Activated CD4-positive, CD25-positive, alpha-beta regulatory T cell treated with anti-CD3 and anti-CD28 coated beads, Interleukin-2, amount 50 U/mL, for 16 hours (primary cell): ENCODE data around the gene PRRX2.
"Not testable (repeated sequence)": the region's sequence is repeated elsewhere in the genome, so short reads cannot be mapped to it uniquely, and the experiment has no call there.

Experiments
- DNase-seq: peaks from one replicate; pipeline ENCODE4 v3.0.0-alpha.2; 2020; ENCODE audit warnings: low read depth, low spot score

PRRX2 gene

DNA sequence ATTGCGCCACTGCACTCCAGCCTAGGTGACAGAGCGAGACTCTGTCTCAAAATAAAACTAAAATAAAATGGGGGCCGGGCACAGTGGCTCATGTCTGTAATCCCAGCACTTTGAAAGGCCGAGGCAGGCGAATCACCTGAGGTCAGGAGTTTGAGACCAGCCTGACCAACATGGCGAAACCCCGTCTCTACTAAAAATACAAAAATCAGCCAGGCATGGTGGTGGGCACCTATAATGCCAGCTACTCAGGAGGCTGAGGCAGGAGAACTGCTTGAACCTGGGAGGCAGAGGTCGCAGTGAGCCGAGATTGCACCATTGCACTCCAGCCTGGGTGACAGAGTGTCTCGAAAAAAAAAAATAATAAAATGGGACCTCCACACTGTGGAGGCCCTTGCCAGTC is 29.1 kb upstream of the PRRX2 start:
- DNase-seq: not testable (repeated sequence)

DNA sequence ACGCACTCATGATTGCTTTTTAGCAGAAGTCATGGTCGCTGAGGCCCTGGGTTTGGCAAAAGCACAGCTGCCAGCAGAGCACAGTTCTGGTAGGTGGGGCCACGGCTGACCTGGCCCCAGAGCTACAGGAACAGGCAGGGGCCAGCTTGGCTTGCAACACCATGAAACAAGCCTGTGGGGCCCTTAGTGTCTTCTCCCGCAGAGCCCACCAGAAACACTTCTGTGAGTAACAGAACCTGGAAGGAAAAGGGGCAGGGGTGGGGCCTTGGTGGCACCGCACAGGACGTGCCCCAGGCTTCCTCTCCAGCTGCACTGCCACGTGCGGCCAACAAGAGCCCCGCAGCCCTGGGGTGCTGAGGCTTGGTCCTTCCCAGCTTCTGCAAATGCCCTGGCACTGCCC is 28.3 kb upstream of the PRRX2 start:
- no peak for DNase-seq

DNA sequence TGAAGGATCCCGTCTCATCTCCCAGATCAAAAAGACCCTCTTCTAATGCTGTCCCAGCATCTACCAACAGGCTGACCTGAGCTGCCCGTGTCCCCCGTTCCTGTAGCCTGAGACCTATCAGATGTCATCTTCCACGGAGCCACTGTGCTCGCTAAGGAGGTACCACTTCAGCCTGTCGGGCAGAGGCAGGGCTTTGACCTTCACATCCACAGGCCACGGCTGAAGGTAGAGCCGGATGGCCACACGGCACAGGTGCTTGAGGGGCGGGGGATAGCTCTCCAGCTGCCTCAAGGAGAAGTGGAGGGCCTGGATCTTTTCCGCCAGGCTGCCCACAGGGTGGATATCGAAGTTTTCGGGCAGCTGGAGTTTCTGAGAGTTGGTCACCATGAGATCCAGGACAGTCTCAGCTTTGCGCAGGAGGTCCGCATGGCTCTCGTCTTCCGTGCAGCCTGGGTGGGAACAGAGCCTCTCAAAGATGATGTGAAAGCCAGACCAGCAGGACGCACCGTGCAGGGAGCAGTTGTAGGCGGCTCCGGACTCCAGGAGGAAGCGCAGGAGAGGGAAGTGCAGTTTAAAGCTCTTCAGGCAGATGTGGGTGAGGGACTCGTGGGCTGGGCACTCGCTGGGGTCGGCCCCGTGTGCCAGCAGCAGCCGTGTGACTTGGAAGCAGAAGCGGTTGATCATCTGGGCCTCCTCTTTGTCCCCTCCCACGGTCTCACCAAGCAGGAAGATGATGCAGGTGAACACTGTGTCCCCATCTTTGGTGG is 27.6 kb upstream of the PRRX2 start:
- DNase-seq: no peak

DNA sequence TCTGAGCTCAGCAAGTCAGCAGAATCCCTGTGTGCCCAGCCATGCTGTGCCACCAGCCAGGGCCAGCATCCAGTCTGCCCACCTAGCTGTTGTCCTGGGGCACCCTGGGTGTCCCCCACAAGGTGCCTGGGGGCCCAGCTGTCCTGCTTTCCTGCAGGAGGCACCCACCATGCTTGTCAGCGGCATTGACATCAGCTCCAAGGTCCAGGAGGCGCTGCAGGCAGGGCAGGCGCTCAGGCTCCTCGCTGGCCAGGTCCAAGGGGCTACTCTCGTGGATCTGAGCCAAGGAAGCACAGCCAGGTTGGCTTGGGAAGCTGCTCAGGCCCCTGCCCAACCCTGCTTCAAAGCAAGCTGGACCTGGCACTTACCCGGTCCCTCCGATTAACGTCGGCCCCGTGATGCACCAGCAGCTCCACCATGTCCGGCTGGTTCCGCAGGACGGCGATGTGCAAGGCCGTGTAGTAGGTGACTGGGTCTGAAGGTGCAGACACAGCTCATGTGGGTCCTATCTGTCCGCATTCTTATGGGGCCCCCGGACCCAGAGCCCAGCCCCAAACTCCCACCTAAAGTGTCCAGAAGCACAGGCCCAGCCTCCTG is 26.3 kb upstream of the PRRX2 start:
- DNase-seq: no peak

DNA sequence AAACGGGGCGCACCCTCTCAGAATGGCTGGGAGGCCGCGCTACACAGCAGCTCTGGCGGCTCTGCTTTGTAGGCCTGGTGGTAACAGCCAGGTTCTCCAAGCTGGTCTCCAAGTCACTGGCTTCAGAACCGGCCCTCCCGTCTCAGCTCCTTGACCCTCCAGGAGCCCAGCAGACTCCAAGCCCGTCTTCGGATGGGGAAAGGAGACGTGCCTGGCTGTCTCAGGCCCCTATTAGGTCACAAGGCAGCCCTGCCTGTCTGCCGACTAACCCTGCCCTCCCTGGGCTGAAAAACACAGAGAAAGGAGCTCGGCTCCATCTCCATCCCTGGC is 25.7 kb upstream of the PRRX2 start:
- no peak for DNase-seq

DNA sequence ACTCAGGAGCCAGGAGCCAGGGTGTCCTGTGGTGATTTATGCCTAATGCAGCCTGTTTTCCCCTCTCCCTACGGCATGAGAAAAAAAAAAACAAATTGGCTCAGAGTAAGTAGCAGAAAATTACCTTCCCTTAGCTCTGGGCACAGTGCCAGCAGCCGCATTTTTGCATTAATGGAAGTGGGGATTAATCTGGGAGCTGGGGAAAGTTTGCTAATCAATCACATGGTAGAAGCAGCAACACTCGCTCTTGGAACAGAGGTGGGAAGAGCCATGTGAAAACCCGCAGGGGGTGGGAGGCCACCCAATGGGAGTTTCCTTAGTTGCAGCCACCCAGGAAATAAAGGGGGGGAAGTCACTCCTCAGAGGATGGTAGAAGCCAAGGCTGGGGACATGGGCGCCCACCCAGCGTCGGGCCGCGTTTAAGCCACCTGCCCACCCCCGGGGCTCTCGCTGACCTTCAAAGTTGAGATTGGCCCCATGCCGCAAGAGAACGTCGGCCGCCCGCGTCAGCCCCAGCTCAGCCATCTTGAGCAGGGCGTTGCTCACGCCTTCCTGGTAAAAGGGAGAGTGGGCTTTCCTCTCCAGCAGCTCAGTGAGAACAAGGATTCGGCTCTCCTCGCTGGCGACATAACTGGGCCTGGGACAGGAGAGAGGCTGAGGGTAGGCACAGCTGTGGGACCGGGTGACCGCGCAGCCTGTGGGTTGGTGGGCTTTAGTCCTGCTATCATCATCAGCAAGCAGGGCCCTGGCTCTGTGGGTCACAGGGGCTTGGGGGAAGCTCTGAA is 25.2 kb upstream of the PRRX2 start:
- no peak for DNase-seq

DNA sequence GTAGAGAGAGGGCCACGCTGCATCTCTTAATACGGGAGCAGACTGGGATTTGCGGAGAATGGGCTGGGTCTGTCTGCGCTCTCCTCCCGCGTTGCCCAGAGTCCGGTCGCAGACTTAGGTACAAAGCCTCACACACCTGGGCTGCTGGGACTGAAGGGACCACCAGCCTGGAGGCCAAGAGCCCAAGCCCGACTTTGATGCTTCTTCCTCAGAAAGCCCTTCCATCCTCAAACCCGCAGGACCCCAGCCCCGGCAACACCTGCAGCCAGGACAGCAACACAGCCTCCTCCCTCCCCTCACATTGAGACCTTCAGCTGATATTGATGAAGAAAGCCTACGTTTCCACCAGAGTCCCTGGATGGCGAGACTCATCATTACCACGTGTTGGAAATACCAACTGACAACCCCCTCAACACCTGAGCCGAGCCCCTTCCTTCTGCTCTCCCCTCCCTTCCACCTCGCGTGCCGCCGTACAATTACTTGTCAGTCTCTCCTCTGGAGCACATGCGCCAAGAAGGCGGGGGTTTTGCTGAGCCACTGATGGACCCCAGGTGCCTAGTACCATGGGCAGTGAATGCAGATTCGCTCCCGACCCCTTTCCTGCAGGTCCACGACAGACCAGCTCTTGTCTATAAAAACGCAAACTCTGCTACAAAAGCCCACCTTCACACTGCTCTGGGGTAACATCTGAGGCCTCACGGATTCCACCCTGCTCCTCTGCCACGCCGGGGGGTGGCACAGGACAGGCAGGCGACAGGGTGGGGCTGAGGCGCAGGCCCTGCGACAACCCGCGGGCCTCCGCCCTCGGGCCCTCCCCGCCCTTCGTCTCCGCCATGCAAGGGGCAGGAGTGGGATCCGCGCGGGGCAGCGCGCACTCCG is 24.3 kb upstream of the PRRX2 start:
- DNase-seq: no peak

DNA sequence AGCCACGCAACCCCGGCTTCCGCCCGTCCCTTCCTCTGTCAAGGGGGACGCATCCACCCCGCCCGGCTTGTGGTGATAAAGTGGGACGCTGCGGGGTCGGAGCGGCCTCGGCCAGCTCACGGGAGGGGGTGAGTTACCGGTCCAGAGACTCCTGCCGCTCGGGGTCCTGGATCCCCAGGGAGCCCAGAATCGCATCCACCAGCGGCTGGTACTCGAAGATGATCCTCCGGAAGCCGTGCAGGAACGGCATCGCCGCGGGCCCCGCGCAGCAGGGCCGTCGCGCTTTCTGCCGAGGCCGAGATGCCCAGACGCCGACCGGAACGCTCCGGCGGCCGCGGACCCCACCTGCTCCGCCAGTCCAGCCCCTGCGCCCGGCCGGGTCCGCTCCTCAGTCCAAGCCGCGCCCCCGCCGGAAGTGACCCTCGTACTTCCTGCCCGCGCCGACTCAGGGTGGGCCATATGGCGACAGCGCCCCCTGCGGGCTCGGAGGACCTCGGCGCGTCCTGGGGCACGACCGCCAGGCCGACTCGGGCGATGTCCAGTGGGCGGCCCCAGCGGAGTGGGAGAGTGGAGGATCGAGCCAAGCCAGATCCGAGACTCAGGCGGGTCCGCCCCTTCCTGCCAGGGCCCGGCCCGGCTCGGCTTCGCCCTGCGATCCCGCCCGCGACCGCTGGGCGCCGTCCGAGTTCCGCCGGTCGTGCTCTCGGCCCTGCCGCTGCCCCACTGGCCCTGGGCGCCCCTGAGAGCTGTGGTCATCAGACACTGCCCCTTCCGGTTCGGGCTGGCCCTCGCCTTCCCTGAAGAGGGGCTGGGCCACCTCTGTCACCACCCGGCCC is 23.5 kb upstream of the PRRX2 start, which contains the start of gene ASB6:
ASB6 (minus strand) TSS at position 402 of the 836 bp plus-strand sequence; CDS start at position 250, 152 bp downstream.
- DNase-seq: peak; percentile 91

DNA sequence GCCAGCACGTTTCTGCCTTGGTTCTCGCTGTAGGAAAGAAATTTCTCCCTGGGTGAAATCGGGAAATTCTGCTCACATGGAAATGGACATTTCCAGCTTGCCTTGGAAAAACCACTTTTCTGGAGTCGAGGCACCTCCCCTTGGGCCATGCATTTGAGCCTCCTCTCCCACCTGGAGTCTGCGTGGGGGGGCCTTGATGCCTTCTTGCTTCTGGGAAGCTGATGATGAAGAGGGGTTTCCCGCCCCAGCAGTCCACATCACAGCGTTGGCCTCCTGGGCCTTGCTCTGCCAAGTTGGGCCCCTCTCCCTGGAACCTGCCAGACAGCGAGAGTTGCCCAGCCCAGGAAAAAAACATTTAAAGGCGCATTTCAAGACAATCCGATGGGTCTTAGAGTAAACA is 21.7 kb upstream of the PRRX2 start:
- no peak for DNase-seq

DNA sequence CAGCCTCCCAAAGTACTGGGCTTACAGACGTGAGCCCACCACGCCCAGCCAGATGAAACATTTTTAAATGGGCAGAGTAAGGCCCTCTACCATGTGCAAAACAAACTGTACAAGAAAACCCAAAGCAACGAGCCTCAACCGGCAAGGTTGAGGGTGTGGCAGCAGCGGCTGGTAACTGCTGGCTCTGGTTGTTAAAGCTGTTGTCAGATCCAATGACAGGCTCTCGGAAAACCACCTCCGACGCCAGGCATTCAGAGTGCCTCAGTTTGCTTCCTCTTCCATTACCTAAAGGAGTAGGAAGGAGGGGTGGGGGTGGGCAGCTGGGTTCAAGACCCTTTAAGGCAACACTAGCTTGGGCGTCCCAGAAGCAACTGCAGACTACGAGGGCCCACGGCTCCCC is 21.1 kb upstream of the PRRX2 start:
- DNase-seq: no peak

DNA sequence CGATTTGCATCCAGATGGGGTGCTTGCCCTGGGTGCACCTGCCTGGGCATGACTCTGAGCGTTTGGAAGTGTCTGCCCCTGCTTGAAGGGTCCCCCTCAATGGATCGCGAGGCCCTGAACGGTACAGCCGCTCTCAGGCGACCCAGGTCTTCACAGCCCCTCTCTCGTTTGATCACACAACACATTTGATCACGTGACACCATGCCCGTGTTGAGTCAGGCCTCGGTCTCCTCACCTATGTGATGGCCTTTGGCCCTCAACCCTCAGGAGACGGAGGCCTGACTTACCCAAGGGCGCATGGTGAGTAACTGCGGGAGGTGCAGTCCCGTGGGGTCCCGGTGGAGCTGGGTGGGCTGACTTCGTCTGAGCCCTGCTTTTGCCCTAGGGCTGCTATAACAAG is 20.5 kb upstream of the PRRX2 start:
- DNase-seq: no peak

DNA sequence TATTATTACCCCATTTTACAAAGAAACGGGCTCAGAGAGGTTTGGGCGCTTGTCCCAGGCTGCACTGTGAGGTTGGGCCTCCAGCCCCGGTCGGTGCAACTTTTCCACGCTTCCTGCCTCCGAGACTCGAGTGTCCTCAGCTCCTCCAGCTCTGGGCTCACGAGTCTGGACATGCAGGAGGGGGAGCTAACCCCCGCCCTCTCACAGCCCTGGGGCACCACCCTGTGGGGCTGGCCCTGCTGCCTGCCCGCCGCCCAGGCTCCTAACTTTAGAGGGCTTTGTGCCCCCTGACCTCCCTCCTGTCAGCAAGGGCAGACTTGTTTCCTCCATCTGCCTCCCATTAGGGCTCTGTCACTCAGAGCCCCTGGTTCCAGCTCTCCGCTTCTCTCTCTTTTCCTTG is 19.2 kb upstream of the PRRX2 start:
- DNase-seq: no peak

DNA sequence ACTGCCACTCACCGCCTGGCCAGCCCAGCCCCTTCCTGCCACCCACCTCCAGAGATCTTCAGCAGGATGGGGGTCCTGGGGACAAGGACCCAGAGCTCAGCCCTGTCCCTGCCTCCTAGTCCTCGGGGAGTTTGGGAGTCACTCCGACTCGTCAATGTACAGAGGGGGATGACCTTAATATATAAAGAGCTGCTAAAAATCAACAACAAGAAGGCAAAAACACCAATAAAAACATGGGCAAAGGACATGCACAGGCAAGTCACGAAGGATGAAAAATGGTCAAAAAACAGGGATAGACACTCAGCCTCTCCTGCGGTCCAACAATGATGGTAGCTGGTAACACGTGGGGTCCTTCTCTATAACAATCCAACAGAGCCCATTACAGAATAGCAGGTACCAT is 18.8 kb upstream of the PRRX2 start:
- DNase-seq: no peak

DNA sequence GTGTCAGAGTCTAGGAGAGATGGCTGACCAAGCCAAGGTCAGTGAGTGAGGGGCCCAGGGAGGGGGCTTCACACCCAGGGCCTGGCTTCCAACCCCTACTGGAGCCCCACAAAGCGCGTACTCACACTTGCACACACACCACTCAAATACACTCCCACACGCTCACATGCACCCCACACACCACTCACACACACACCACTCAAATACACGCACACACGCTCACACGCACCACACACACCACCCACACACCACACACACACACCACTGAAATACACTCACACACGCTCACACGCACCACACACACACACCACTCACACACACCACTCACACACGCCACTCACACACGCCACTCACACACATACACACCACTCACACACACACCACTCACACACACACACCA is 17.8 kb upstream of the PRRX2 start:
- no peak for DNase-seq

DNA sequence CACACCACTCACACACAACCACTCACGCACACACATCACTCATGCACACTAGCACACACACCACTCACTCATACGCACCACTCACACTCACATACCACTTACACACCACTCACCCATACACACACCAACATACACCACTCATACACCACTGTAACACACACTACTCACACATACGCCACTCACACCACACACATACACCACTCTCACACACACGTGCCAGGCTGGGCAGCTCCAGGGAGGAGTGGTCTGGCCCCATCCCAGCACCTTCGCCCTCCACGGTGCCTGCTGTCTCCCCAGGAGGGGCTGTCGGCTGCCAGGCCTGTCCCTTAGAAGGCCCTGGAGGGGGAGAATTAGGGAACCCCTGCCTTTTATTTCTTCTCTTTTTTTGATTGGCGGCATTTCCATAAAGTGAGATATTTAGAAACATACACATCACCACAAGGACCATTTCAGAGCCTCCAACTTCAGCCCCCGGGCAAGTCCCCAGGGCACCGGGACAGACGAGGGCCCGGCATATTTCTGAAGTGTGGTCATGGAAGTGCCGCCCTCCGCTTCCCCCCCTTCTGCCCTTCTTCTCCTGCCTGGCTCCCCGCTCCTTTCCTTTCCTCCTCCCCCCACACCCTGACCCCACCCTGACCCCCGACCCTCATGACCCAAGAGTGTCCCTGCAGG is 17.2 kb upstream of the PRRX2 start:
- DNase-seq: no peak

DNA sequence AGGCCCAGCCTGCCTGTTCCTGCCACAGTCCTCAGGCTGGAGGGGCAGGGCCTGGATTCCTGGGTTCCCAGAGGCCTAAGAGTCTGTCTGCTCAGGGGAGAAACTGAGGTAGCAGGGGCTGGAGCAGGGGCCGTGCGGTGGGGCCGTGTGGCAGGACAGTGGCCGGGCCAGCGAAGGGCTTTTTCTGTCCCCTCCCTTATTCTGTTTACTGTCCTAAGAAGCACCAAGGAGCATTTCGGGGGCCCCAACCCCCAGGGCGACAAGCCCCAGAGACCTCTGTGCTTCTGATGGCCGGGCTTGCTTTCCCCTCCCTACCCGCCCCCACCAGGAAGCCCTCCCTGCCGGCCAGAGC is 16.7 kb upstream of the PRRX2 start:
- DNase-seq: no peak

DNA sequence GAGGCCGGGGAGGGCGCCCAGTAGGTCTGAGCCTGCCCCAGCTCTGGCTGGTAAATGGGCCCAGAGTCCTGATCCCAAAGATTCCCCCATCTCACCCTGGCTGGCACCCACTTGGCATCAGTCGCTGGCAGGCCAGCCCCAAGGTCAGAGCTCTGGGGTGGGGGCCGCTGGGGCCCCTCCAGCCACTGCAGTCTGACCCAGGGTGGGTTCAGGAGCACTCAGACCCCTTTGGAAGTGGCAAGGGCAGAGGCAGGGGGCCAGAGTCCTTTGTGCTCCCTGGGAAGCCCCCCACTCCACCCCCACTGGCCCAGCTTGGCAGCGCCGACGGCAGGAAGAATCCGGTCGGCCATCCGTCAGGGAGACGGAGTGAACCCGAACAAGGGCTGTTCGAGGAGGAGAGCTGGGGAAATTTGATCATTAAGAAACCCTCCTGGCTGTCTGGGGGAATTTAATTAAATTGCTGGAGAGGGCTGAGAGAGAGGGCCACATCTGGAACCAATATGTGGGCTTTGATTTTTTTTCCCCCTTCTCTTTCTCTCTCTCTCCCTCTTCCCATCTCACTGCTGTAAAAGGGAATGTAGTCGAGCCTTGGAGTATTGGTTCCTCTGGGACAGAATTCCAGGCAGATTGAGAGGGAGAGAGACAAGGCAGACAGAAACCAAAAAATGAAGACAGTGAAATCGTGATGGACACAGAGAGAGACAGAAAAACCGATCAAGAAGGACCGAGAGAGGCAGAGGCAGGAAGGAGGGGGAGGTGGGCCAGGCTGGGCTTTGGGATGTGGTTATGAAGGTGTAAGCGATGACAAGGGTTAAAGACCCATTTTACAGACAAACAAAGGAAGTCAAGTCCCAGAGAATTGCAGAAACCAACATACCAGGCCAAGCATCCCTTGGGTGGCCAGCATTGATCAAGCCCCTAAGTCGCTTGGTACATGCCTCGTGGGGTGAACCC is 15.4 kb upstream of the PRRX2 start:
- no peak for DNase-seq

DNA sequence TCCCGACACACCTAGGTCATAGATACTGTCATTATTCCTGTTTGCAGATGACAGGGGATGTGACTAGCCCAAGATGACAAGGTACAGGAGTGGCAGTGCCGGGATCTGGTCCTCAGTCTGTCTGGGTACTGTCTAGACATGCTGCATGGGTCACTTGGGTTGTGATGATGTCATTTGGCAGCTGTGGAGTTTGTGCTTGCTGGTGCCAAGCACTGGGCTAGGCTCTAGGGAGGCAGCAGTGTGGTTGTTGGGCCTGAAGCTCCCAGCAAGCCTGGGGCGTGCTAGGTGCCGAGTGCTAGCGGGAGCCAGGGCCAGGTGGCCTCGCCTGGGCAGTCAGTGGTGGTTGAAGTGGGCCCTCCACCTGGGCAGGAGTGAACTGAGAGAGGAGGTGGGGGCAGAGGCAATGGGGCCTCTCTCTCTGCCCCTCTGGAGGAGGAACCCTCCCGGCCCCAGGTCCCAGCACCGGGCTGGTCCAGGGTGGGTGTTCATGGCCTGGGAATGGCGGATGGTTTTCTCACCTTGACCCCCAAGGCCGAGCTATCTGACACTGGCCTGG is 14.7 kb upstream of the PRRX2 start:
- no peak for DNase-seq
